NB4 (cell line): ENCODE results near the gene PDZD2.

ENCODE experiments used
- MYC ChIP-seq: IDR thresholded peaks from 2 replicates; pipeline ENCODE4 v1.6.1; 2011; ENCODE audit warnings: low read depth, low read length
- POLR2A ChIP-seq: IDR thresholded peaks from 2 replicates; pipeline ENCODE4 v1.6.1; 2011; ENCODE audit warnings: mild to moderate bottlenecking; ENCODE audit not compliant: insufficient read length; ENCODE audit errors: extremely low read depth
- TF ChIP-seq, protein P1 (sequence below): IDR thresholded peaks from one replicate; pipeline ENCODE4 v1.5.1; 2012; ENCODE audit warnings: low read depth, low read length
- TF ChIP-seq, protein P2 (sequence below): IDR thresholded peaks from 2 replicates; pipeline ENCODE4 v1.6.1; 2011; ENCODE audit warnings: low read depth, low read length

DNA sequence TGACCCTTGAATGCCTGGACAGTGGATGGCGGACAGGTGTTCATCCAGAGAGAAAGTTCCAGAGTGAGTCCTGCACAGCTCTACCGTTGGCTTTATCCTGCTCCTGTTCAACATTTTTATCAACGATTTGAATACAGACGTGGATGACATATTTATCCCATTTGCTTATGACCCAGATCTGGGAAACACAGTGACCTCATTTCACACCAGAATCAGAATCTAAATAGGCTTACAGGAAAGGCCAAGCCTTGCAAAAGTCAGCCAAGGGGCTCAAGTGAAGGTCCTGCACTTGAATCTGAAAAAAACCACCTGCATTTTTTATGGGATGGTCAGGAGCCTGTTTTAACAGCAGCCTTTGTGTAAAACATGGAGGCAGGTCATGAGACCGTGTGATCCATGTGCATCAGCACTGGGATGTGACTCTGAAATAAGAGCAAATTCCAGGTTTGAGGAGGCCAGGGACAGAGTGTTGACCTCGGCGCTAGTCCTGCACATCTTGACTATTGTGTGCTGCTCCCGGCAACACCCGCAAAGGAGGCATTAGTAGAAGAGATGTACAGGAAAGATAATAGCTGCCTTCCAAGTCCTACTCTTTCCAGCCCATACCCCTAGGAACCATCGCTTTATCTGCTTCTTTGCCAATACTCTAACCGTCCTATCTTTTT is 18.5 kb downstream of the PDZD2 start:
- TF ChIP-seq, protein P1, sequence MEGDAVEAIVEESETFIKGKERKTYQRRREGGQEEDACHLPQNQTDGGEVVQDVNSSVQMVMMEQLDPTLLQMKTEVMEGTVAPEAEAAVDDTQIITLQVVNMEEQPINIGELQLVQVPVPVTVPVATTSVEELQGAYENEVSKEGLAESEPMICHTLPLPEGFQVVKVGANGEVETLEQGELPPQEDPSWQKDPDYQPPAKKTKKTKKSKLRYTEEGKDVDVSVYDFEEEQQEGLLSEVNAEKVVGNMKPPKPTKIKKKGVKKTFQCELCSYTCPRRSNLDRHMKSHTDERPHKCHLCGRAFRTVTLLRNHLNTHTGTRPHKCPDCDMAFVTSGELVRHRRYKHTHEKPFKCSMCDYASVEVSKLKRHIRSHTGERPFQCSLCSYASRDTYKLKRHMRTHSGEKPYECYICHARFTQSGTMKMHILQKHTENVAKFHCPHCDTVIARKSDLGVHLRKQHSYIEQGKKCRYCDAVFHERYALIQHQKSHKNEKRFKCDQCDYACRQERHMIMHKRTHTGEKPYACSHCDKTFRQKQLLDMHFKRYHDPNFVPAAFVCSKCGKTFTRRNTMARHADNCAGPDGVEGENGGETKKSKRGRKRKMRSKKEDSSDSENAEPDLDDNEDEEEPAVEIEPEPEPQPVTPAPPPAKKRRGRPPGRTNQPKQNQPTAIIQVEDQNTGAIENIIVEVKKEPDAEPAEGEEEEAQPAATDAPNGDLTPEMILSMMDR: no peak
- TF ChIP-seq, protein P2, sequence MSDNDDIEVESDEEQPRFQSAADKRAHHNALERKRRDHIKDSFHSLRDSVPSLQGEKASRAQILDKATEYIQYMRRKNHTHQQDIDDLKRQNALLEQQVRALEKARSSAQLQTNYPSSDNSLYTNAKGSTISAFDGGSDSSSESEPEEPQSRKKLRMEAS: no peak
- TF ChIP-seq POLR2A (no peak), MYC (no peak)
